HCT116 (cell line): ENCODE measurements around the gene OR1E1. TPM values are rescaled to one million over a fixed set of nuclear protein-coding genes. Genes with fewer than 3 reads are reported as not detected.

ENCODE experiments used
- ATAC-seq: fragments of 200-7000 bp; cut with Tn5 transposase; 2 replicates; pipeline ENCODE4 v1.9.1; 2020; ENCODE audit warnings: mild to moderate bottlenecking, moderate library complexity
- Bru-seq: library from RNA; stranded (reverse); fragments of 400-500 nt; gene quantifications from one replicate; lab custom pipeline; 2021; lab: Mats Ljungman, UMichigan
- BruChase-seq, 2 experiments: library from RNA; stranded (reverse); fragments of 400-500 nt; gene quantifications; one replicate each; lab custom pipeline; 2021; lab: Mats Ljungman, UMichigan
- BruUV-seq: library from RNA; stranded (reverse); fragments of 400-500 nt; replicated peaks from 2 replicates; lab custom pipeline; 2021; lab: Mats Ljungman, UMichigan
- CTCF ChIA-PET: fragments of 300-600 bp; sonication (Branson Sonifier 250); formaldehyde crosslinking; loops from one replicate; lab custom pipeline; 2021; ENCODE audit warnings: antibody characterized with exemption; lab: Charles Lee
- POLR2A ChIA-PET: fragments of 300-600, 350-600 bp; sonication (Branson Sonifier 250); formaldehyde crosslinking; loops from one replicate; lab custom pipeline; 2021; ENCODE audit warnings: antibody characterized with exemption; lab: Charles Lee
- RAD21 ChIA-PET, 2 experiments: fragments of 300-600 bp; sonication (Branson Sonifier 250); formaldehyde crosslinking; loops; one replicate each; lab custom pipeline; 2023; ENCODE audit warnings: low total read pairs in 2 of 2; ENCODE audit not compliant: uncharacterized antibody in 2 of 2, unreplicated experiment in 2 of 2, low non-redundant PET in 1 of 2; lab: Charles Lee
- DNase-seq: peaks from one replicate; pipeline ENCODE4 v3.0.0-alpha.2; 2010; ENCODE audit warnings: low read depth, low spot score
- H2AFZ ChIP-seq: fragments of 200-600 bp; shearing (Covaris generic), sonication (generic); 2 replicates; pipeline ENCODE4 v1.6.1; 2017; ENCODE audit warnings: low read depth, mixed run types, mixed read lengths, antibody characterized with exemption, low read length; ENCODE audit not compliant: poor library complexity, severe bottlenecking
- H3K27ac ChIP-seq: 2 replicates; pipeline ENCODE4 v1.5.1; 2012; ENCODE audit warnings: low read depth, low read length
- H3K27me3 ChIP-seq: fragments of 200-600 bp; sonication (generic); 2 replicates; pipeline ENCODE4 v1.6.1; 2016; ENCODE audit warnings: mixed run types, low read length, mixed read lengths; ENCODE audit not compliant: insufficient read depth
- H3K36me3 ChIP-seq, 2 experiments: fragments of 200-500 bp in 1 of 2; fragments of 200-600 bp in 1 of 2; sonication (Bioruptor generic) in 1 of 2; sonication (generic) in 1 of 2; 2 replicates each; pipeline versions ENCODE4 v1.5.1 to v1.6.1; 2014 to 2016; ENCODE audit warnings: low read length in 2 of 2, inconsistent platforms in 1 of 2, mixed read lengths in 1 of 2, mixed run types in 1 of 2; ENCODE audit not compliant: insufficient read depth in 2 of 2, control insufficient read depth in 1 of 2
- H3K4me1 ChIP-seq, 2 experiments: fragments of 200-600 bp in 1 of 2; sonication (generic) in 1 of 2; 2 replicates each; pipeline versions ENCODE4 v1.5.1 to v1.6.1; 2012 to 2017; ENCODE audit warnings: low read length in 2 of 2, inconsistent platforms in 1 of 2, mild to moderate bottlenecking in 1 of 2, mixed read lengths in 1 of 2, mixed run types in 1 of 2, moderate library complexity in 1 of 2; ENCODE audit not compliant: insufficient read depth in 2 of 2, control insufficient read depth in 1 of 2
- H3K4me2 ChIP-seq: fragments of 200-600 bp; sonication (generic); 2 replicates; pipeline ENCODE4 v1.6.1; 2017; ENCODE audit warnings: mixed run types, low read length, mixed read lengths
- H3K4me3 ChIP-seq, 2 experiments: fragments of 200-600 bp in 1 of 2; sonication (generic) in 1 of 2; replicated peaks in 1 of 2; 2 replicates each; pipeline ENCODE4 v1.5.1; 2011 to 2016; ENCODE audit warnings: low read length in 2 of 2, control low read depth in 1 of 2, low read depth in 1 of 2, mild to moderate bottlenecking in 1 of 2, mixed read lengths in 1 of 2, mixed run types in 1 of 2
- H3K79me2 ChIP-seq: fragments of 200-600 bp; sonication (generic); 2 replicates; pipeline ENCODE4 v1.6.1; 2017; ENCODE audit warnings: mild to moderate bottlenecking, mixed run types, low read length, moderate library complexity, mixed read lengths; ENCODE audit not compliant: insufficient read depth
- H3K9ac ChIP-seq: fragments of 200-600 bp; sonication (generic); 2 replicates; pipeline ENCODE4 v1.6.1; 2016; ENCODE audit warnings: low read length, mixed read lengths
- H3K9me2 ChIP-seq: fragments of 200-600 bp; sonication (generic), shearing (Covaris generic); 2 replicates; pipeline ENCODE4 v1.6.1; 2017; ENCODE audit warnings: mixed run types, mild to moderate bottlenecking, moderate library complexity; ENCODE audit not compliant: insufficient read depth
- H3K9me3 ChIP-seq, 2 experiments: fragments of 200-500 bp in 1 of 2; fragments of 200-600 bp in 1 of 2; sonication (Bioruptor generic) in 1 of 2; sonication (generic) in 1 of 2; 2 replicates each; pipeline ENCODE4 v1.6.1; 2014 to 2017; ENCODE audit warnings: low read length in 2 of 2, mixed read lengths in 2 of 2, inconsistent platforms in 1 of 2, low read depth in 1 of 2, mild to moderate bottlenecking in 1 of 2, mixed run types in 1 of 2, moderate library complexity in 1 of 2; ENCODE audit not compliant: control insufficient read depth in 1 of 2, insufficient read depth in 1 of 2
- H4K20me1 ChIP-seq: fragments of 200-600 bp; sonication (generic), shearing (Covaris generic); 2 replicates; pipeline ENCODE4 v1.6.1; 2017; ENCODE audit warnings: mixed run types, mild to moderate bottlenecking, moderate library complexity; ENCODE audit not compliant: insufficient read depth
- ATF3 ChIP-seq: IDR thresholded peaks from 2 replicates; pipeline ENCODE4 v1.6.1; 2012
- CEBPB ChIP-seq: IDR thresholded peaks from 2 replicates; pipeline ENCODE4 v1.6.1; 2012; ENCODE audit warnings: low read depth
- CTCF ChIP-seq, 3 experiments: fragments of 200-600 bp in 1 of 3; sonication (generic) in 1 of 3; IDR thresholded peaks in 2 of 3; conservative IDR thresholded peaks in 1 of 3; 2 replicates each; pipeline ENCODE4 v1.5.1; 2012 to 2017; ENCODE audit warnings: low read depth in 2 of 3, low read length in 2 of 3, antibody characterized with exemption in 1 of 3, borderline replicate concordance in 1 of 3, control low read depth in 1 of 3, mild to moderate bottlenecking in 1 of 3, mixed read lengths in 1 of 3, mixed run types in 1 of 3, moderate library complexity in 1 of 3; ENCODE audit not compliant: insufficient read depth in 1 of 3
- EGR1 ChIP-seq: IDR thresholded peaks from 2 replicates; pipeline ENCODE4 v1.6.1; 2012; ENCODE audit warnings: low read depth
- ELF1 ChIP-seq: IDR thresholded peaks from 2 replicates; pipeline ENCODE4 v1.6.1; 2012; ENCODE audit warnings: low read depth, borderline replicate concordance
- EZH2phosphoT487 ChIP-seq: fragments of 200-600 bp; IDR thresholded peaks from 2 replicates; pipeline ENCODE4 v1.6.1; 2018; ENCODE audit warnings: antibody characterized with exemption, borderline replicate concordance
- FOSL1 ChIP-seq: IDR thresholded peaks from 2 replicates; pipeline ENCODE4 v1.6.1; 2012; ENCODE audit warnings: low read depth
- JUND ChIP-seq: IDR thresholded peaks from 2 replicates; pipeline ENCODE4 v1.6.1; 2012
- MAX ChIP-seq: IDR thresholded peaks from 2 replicates; pipeline ENCODE4 v1.6.1; 2012
- POLR2A ChIP-seq: IDR thresholded peaks from 2 replicates; pipeline ENCODE4 v1.7.0; 2011; ENCODE audit warnings: borderline replicate concordance; ENCODE audit not compliant: insufficient read depth, insufficient read length; ENCODE audit errors: extremely low read depth
- RAD21 ChIP-seq: IDR thresholded peaks from 2 replicates; pipeline ENCODE4 v1.6.1; 2012; ENCODE audit warnings: low read depth, mild to moderate bottlenecking
- ZFX ChIP-seq: fragments of 450-650 bp; IDR thresholded peaks from 2 replicates; pipeline ENCODE4 v1.6.1; 2017
- intact Hi-C: fragments of 100-400 bp; cut with micrococcal nuclease; formaldehyde crosslinking; loops from 2 replicates; pipeline ENCODE4 v1.10.0; 2022
- long read RNA-seq: library from polyadenylated mRNA; unstranded; transcript quantifications from one replicate; pipeline ENCODE4 v2.0.0, GENCODE V29; 2021; ENCODE audit not compliant: unreplicated experiment
- polyA plus RNA-seq: library from polyadenylated mRNA; unstranded; fragments of >200 nt; gene quantifications from 2 replicates; pipeline ENCODE4 v1.2.1, GENCODE V29; 2012; ENCODE audit warnings: missing spikeins
- total RNA-seq: library from RNA; stranded (reverse); gene quantifications from one replicate; pipeline ENCODE4 v1.2.1, GENCODE V29; 2021; ENCODE audit not compliant: unreplicated experiment

OR1E1 gene
- not detected for total RNA-seq
- polyA plus RNA-seq, result not detected in 2 replicates
- not detected for Bru-seq, nascent RNA
- BruChase-seq, experiment 1, labeled RNA remaining after a 6-hour chase, result not detected
- BruChase-seq, experiment 2, labeled RNA remaining after a 2-hour chase, result not detected
- long read RNA-seq, result 0 reads

DNA sequence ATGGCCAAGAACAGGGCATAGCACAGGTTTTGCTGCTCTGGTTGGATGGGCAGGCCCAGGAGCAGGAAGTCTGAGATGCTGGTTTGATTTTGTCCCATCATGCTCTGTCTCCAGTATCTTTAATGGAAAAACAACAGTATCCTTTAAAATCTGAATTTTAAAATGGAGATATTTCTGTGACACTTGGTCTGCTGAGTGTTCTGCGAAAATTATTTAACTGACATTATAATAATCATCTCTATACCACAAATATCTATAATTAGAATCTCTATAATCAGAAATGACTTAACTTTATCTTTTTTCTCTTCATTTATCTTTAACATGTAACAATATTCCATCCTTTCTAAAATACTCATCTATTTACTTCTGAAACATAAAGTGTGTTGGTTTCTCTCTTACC, at the start of gene OR1E1:
Gene OR1E1, minus strand, starts transcription at position 101 of the 400 bp plus-strand sequence. Its CDS starts 0 bp downstream, at position 101.
- DNase-seq (no peak), ATAC-seq (no peak)
- H3K27me3 ChIP-seq, result peaks cover 10% of the 10 kb centered on the region; the same call in 1 of the 2 replicates
- H4K20me1 ChIP-seq, result no peaks in the 10 kb centered on the region
- no peak within 1 kb of the TSS for H3K4me3 ChIP-seq
- CTCF ChIA-PET, result no interaction called here
- no peak within 1 kb of the TSS for H3K9ac ChIP-seq
- no peak within 1 kb of the TSS for H2AFZ ChIP-seq
- no peaks in the 10 kb centered on the region for H3K9me3 ChIP-seq
- intact Hi-C loops, result no loop called here
- H3K4me1 ChIP-seq, result no peaks in the 10 kb centered on the region
- H3K79me2 ChIP-seq, result no peaks in the 10 kb centered on the region
- RAD21 ChIA-PET, result no interaction called here
- BruUV-seq, result no TSS peak
- no peak within 1 kb of the TSS for H3K27ac ChIP-seq
- no peak within 1 kb of the TSS for H3K4me2 ChIP-seq
- TF ChIP-seq ATF3 (no peak), FOSL1 (no peak), CEBPB (no peak), RAD21 (no peak), POLR2A (no peak), EGR1 (no peak), MAX (no peak), EZH2phosphoT487 (no peak), ZFX (no peak), CTCF (IDR thresholded peaks at IDR 0.05 in 2 of 3, conservative IDR thresholded peaks at IDR 0.05 in 1 of 3; ENCODE audit: borderline replicate concordance in 1 of 3, insufficient read depth in 1 of 3, low read depth in 2 of 3, low read length in 2 of 3) (no peak), JUND (no peak), ELF1 (no peak)
- H3K9me2 ChIP-seq, result no peaks in the 10 kb centered on the region
- POLR2A ChIA-PET, result no interaction called here
- H3K36me3 ChIP-seq, result no peaks in the 10 kb centered on the region
